Measurements from ENCODE around the gene PSPH. TPM values are rescaled to one million over a fixed set of nuclear protein-coding genes. Genes with fewer than 3 reads are reported as not detected.
A peak's percentile ranks its signal among the peaks of the same experiment; 100 is the strongest.
"Not testable (repeated sequence)": the region's sequence is repeated elsewhere in the genome, so short reads cannot be mapped to it uniquely, and the experiment has no call there.

The PSPH gene
- total and polyA plus RNA-seq, 9 donors, result 7.5 to 36.9 (median 13.7) TPM

GRCh38 chr7:56028942-56029630 is 22.2 kb downstream of the PSPH start:
- WGBS, 3 donors, result 91 to 93% (median 91%) methylated on average over 9 of the region's 9 CpGs
- H3K36me3 ChIP-seq, result no peaks in the 10 kb centered on the region

GRCh38 chr7:56026538-56026937 is 24.7 kb downstream of the PSPH start:
- Histone ChIP-seq H3K27ac (no peak overlapping the region), H3K9me3 (no peaks in the 10 kb centered on the region), H3K27me3 (no peaks in the 10 kb centered on the region), H3K36me3 (no peaks in the 10 kb centered on the region), H3K4me3 (no peak overlapping the region), H3K4me1 (ENCODE audit: insufficient read depth) (no peaks in the 10 kb centered on the region)
- no peak for TF ChIP-seq POLR2A (IDR thresholded peaks at IDR 0.05)
- no peak for TF ChIP-seq EP300 (IDR thresholded peaks at IDR 0.05)
- TF ChIP-seq, protein P1, sequence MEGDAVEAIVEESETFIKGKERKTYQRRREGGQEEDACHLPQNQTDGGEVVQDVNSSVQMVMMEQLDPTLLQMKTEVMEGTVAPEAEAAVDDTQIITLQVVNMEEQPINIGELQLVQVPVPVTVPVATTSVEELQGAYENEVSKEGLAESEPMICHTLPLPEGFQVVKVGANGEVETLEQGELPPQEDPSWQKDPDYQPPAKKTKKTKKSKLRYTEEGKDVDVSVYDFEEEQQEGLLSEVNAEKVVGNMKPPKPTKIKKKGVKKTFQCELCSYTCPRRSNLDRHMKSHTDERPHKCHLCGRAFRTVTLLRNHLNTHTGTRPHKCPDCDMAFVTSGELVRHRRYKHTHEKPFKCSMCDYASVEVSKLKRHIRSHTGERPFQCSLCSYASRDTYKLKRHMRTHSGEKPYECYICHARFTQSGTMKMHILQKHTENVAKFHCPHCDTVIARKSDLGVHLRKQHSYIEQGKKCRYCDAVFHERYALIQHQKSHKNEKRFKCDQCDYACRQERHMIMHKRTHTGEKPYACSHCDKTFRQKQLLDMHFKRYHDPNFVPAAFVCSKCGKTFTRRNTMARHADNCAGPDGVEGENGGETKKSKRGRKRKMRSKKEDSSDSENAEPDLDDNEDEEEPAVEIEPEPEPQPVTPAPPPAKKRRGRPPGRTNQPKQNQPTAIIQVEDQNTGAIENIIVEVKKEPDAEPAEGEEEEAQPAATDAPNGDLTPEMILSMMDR (IDR thresholded peaks at IDR 0.05), result no peak
- intact Hi-C loops (cut with DNase I), result no loop called here
- 23 to 89% (median 78%) methylated on average over 2 of the region's 2 CpGs for whole genome bisulfite sequencing, 3 donors
- DNase-seq, result no peak

More at GRCh38 chr7:56028942-56029630, 22.2 kb downstream of the PSPH start:
- Histone ChIP-seq H3K27me3 (no peaks in the 10 kb centered on the region), H3K27ac (no peak overlapping the region), H3K9me3 (no peaks in the 10 kb centered on the region), H3K4me1 (ENCODE audit: insufficient read depth) (no peaks in the 10 kb centered on the region), H3K4me3 (no peak overlapping the region)
- TF ChIP-seq POLR2A (IDR thresholded peaks at IDR 0.05) (no peak), EP300 (IDR thresholded peaks at IDR 0.05) (no peak)
- TF ChIP-seq, protein P1 (IDR thresholded peaks at IDR 0.05), result no peak
- no peak for DNase-seq
- intact Hi-C loops (cut with DNase I), result no loop called here

GRCh38 chr7:56023500-56023899 is 27.7 kb downstream of the PSPH start:
- intact Hi-C loops (cut with DNase I), result no loop called here
- Histone ChIP-seq H3K27ac (no peak overlapping the region), H3K9me3 (no peaks in the 10 kb centered on the region), H3K4me3 (no peak overlapping the region), H3K36me3 (no peaks in the 10 kb centered on the region), H3K4me1 (ENCODE audit: insufficient read depth) (no peaks in the 10 kb centered on the region), H3K27me3 (no peaks in the 10 kb centered on the region)
- no peak for DNase-seq
- TF ChIP-seq, protein P1 (IDR thresholded peaks at IDR 0.05), result no peak
- TF ChIP-seq POLR2A (IDR thresholded peaks at IDR 0.05), result no peak
- no peak for TF ChIP-seq EP300 (IDR thresholded peaks at IDR 0.05)

GRCh38 chr7:56019501-56019900 is 31.7 kb downstream of the PSPH start:
- Histone ChIP-seq H3K36me3 (no peaks in the 10 kb centered on the region), H3K27ac (no peak overlapping the region), H3K27me3 (no peaks in the 10 kb centered on the region), H3K9me3 (no peaks in the 10 kb centered on the region), H3K4me3 (no peak overlapping the region), H3K4me1 (ENCODE audit: insufficient read depth) (no peaks in the 10 kb centered on the region)
- WGBS, 3 donors, result 72 to 75% (median 74%) methylated on average over 9 of the region's 9 CpGs
- TF ChIP-seq EP300 (IDR thresholded peaks at IDR 0.05) (no peak), POLR2A (IDR thresholded peaks at IDR 0.05) (no peak)
- TF ChIP-seq, protein P1 (IDR thresholded peaks at IDR 0.05), result no peak
- intact Hi-C loops (cut with DNase I), result no loop called here
- peak in 1 of 5 donors; percentile 19 for DNase-seq

DNA sequence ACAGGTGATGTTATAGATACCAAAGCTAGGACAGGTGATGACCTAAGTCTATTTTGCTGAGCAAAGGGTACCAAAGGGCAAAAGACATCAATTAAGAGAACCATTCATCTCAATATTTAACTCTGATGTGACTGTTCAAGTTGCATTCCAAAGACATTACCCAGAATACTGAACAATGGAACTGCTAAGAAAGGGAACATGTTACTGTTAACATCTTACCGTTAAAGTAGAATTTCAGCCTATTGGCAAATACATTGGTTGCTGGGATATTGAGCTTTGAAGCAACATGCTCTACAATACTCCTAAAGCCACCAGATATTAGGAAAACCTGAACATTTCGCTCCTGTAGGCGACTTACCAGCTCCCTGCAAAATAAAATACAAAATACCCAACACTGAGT is 34.2 kb downstream of the PSPH start:
- 93 to 96% (median 94%) methylated on average over 3 of the region's 3 CpGs for WGBS, 3 donors
- not testable (repeated sequence) for H3K4me1 ChIP-seq (ENCODE audit: insufficient read depth)

More for the DNA sequence above, 34.2 kb downstream of the PSPH start:
- H3K27ac ChIP-seq; H3K27me3 ChIP-seq; H3K4me3 ChIP-seq; DNase-seq; H3K36me3 ChIP-seq; intact Hi-C loops (cut with DNase I); H3K9me3 ChIP-seq: not testable (repeated sequence)

All from ovary (tissue), 9 donors.